ENCODE results near the gene SRGAP1.
"Not testable (repeated sequence)": the region's sequence is repeated elsewhere in the genome, so short reads cannot be mapped to it uniquely, and the experiment has no call there.

The SRGAP1 gene

DNA sequence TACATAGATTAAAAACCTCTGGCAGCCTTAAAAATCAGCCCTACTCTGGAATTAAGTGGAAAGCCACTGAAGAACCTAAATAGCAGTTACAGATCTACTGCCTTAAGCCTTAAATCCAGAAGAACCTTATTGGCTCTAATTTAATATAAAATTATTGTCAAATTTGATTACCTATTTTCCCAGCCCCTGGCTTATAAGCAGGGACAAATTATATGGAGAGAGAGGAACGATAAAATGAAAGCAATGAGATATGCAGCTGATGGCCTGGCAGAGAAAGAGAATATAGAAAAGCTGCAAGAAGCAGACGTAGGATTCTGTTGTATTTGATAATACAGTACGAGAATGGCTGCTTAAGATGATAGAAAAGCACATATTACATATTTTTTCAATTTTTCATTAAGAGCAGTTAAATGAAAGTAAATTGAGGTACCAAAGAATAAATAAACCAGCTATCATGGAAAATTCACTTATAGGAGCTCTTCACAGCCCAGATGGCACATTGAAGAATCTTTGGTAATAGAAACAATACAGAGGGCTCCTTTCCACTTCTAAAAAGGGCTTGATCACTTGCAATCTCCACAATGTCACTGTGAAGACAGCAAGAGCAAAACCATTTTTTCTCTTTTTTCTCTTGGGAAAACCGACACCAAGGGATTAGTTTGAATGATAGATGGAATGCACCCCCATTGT, 248.2 kb downstream of the SRGAP1 start:
- no peak for DNase-seq

DNA sequence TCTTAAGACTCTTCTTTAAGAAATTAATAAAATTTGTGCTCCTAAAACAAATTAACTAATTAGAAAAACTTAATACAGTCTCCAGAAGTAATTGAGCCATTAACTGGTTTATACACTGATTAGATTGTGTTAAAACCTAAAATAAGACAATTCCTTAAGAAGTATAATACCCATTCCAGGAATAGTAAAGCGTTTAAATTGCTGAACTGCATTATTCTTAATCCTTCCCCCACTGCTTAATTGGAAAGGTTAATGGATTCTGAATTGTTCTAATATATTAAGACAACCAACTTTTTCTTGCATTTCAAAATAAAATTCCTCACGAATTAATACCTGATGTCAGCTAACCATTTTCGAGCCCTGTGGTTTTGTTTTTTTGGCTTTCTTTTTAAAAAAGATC, 249.2 kb downstream of the SRGAP1 start:
- no peak for DNase-seq

DNA sequence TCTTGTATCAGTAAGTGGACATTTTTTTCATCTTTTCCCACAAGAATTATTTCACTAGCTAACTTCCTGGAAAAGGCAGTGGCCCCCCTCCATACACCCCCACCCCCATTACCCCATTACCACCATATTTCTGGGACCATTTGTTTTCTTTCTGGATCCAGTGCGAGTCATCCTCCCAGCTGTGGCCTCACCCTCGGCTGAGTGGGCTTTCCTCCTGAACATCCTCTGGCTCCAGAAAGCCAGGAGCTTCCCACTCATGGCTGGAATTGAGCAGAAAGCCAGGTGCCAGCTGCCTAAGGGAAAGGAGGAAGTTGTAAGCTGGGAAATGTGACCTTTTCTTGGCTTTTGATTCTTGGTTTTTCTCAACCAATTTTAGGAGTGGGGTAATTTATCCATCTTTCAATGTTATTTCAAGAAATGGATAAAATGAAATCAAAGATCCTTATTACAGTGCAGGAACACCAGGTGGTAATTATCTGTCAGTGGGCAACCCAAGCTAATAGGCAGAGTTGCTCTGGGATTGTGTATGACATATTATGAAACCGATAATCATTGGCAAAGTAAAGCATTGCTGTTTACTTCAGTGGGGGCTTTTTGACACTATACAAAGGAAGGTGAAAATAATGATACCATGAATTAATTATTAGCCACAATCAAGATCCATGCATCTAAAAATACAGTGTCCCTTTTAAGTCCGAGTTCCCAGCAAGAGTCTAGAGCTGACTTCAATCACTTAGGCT, 253.0 kb downstream of the SRGAP1 start:
- DNase-seq: no peak

DNA sequence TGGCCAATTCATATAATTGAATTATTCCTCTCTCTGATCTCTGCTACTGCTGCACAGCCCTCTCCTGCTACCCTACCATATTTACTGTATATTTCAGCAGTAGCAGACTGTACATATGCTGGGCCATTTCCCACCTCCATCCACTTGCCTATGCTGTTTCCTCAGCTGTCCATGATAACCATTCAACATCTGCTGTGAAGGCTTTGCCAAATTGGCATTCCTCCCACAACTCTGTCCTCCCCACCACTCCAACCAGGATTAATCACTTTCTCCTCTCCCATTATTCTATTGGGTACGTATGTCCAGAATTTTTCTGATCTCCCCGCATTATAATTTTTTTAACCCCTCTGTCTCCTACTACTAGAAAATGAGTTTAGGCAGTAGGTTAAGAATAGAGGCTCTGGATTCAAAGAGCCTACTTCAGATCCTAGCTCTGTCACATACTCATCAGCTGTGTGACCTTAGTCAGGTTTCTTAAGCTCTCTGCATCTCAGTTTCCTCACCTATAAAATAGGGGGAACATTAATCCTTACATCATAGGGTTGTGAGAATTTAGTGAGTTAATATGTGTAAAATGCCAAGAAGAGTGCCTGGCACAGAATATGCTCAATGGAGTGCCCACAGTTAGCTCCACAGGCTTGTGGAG, 254.3 kb downstream of the SRGAP1 start:
- DNase-seq: no peak

DNA sequence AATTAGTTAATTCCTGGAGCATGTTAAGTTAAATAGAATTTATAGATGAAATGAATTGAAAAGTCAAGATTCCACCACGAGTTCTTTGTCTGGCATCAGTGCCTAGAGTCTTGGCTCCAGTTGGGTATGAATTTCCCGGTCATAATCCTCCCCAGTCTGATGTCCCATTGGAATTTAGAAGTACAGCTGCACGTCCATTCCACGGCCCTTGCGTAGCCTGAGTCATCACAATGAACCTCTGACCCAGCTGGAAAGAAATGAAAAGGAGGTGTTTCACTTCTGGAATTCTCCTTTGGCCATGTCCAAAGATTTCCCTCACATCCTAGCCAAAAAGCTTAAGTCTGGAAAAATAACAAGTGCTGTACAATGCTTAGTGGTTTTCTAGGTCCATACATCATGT, 254.9 kb downstream of the SRGAP1 start:
- DNase-seq: no peak

DNA sequence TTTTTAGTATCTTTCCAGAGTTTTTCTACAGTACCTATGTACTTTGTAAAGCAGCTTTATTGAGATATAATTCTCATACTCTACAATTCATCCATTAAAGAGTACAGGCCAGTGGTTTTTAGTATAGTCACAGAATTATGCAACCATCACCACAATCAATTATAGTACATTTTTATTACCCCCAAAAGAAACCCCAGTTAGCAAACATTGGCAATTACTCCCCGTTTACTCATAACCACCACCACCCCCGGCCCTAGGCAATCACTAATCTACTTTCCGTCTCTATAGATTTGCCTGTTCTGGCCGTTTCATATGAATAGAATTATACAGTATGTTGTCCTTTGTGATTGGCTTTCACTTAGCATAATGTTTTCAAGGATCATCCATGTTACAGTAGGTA, 257.8 kb downstream of the SRGAP1 start:
- no peak for DNase-seq

DNA sequence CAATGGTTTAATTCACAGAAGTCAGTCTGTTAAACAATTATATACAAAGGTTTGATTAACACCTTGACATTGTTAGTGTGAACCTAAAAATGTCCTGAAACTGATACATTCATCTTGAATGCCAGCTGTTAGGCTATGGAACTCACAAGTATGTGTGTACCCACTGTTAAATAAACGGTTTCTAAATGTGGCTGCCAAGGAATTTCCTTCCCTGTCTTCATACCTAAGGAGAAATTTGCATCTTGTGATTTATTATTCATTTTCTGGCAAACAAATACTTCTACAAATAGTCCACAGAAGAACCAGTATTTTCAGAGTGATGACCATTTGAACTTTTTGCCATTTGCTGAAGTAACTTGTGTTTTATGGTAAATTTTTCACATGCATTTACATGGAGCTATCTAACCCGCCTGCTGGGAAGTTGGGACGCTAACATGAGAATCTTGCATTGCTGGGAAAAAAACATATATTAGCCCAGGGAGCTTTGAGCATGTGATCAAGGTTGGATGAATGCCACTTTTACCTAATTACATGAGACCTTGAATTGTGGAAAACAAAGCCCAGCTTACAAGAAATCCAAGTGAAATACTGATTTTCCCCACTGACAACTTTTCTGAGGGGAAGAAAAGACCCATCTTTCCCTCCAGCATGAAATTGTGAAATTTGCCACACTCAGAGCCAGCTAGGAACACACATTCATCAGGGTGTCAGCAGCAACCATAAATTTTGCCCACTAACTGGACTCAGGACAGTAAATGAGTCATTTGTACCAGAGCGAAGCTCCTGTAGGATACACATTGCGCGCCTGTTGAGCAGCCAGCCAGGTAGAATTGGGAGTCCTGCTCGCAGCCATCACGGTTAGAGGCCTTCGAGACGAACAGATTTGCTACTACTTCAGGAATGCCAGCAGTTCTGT, 259.6 kb downstream of the SRGAP1 start:
- no peak for DNase-seq

DNA sequence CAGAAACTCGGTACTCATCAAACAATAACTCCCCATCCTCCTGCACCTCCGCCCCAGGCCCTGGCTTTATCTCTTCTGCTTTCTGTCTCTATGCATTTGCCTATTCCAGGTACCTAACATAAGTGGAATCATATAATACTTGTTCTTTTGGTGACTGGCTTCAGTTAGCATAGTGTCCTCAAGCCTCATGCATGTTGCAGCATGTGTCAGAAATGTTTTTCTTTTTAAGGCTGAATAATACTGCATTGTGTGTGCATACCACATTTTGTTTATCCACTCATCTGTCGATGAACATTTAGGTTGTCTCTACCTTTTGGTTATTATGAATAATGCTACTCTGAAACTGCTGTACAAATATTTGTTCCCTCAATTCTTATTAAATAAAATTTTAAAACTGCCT, 260.5 kb downstream of the SRGAP1 start:
- DNase-seq: no peak

DNA sequence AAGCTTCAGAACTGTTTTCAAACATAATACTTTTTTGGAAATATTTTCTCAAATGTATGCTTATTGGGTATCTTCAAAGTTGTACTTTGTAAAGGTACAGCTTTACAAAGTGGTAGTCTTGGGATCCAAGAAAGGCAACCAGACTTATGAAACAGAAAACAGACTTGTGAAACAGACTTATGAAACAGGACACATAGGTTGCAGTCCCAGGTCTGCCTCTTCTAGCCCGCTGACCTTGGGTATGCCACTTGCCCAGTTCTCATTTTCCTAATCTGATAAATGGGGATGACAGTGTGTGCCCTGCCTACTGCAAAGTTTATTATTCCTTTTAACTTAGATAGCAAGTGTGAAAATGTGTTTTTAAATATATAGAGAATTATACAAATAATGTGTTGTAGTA, 263.3 kb downstream of the SRGAP1 start:
- DNase-seq: no peak

DNA sequence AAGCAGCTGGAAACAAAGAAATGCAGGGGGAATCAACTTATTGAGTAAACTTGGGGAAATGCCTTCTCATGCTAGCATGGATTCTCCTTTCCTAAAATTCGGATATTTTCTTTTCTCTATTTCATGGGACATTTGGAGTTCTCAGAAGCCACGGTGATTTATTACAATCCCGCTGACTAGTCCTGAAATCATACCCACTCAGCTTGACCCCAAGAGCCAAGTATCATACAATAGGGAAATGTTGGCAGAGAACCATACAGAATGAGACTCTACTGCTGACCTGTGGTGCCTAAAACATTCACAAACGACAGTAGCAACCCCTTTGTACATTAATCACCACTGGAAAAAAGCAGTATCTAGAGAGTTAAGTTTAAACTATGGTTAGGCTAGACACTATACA, 265.2 kb downstream of the SRGAP1 start:
- DNase-seq: no peak

DNA sequence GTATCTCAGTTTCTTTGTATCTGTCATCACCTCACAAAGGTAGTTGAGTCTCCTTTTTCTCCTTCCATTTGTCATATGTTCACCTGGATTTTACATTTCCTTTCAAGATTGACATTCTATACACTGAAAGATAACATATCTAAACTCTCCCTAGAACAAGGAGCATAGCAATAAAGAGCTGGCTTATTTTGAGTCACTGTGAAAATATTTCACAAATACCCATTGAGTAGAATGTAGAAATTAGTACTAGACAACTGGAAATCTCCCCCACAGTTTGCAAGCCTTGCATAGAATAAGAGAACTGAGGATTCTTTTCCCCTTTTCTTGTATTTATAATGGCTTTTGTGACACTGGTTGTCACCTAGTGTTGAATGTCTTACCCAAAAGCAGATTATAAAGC, 266.4 kb downstream of the SRGAP1 start:
- DNase-seq: no peak

DNA sequence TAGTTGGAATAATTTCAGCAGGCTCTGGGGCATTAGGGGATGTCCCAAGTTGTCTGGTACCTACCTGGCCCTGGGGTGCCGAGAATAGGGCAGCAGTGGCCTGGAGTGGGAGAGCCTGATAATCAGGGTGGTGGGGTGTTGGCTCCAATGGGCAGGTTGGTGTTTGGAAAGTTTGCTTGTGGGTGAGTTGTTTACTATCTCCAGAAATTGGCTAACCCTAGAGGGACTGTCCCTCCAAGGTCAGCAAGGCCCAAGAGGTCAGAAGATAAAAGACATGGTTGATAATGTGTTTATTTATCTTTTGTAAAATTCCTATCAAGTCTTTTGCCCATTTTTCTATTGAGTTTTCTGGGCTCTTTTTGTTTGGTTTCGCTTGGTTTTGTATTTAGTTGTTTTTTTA, 272.5 kb downstream of the SRGAP1 start:
- no peak for DNase-seq

DNA sequence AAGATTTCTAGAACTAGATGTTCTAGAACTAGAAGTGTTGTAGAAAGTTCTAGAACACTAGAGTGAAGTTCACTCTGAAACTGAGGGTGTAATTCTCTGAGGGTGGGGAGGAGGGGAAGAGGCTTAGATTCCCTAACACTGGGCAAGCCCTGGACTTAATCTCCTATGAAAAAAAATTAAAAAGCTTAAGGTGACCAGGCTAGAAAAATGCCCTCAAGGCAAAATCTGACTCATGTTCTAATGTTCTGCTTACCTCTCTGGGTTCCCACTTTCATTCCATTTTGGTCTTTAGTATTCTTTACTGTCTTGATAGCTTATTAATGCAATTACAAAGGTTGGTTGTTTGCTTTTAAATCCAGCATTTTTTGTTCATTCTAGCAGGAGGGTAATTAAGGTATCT, 276.1 kb downstream of the SRGAP1 start:
- no peak for DNase-seq

DNA sequence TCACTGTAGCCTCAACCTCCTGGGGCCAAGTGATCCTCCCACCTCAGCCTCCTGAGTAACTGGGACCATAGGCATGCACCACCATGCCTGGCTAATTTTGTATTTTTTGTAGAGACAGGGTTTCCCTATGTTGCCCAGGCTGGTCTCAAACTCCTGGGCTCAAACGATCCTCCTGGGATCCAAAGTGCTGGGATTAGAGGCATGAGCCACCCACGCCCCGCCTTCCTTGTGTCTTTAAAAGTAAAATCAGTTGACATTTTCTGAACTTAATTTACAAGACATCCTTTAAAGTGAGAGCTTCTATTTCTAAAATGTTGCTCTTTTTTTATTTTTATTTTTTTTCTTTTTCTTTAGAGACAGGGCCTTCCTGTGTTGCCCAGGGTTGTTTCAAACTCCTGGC, 276.6 kb downstream of the SRGAP1 start:
- not testable (repeated sequence) for DNase-seq

DNA sequence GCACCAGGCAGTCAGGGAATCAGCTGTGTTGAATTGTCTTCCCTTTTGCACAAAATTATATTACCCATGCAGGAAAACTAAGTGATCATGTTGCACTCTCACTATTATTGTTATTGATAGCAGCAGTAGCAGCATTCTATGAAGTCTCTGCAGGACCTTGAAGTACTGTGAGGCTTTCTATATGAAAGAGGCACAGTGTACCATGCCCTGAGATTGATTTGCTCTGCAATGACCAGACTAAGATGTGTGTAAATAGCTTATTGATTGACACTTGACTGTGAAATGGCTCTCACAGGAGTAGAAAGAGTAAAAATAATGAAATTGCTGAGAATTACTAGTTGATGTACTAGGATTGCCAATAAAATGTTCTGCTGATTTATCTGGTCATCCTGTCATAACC, 277.7 kb downstream of the SRGAP1 start:
- DNase-seq: no peak

DNA sequence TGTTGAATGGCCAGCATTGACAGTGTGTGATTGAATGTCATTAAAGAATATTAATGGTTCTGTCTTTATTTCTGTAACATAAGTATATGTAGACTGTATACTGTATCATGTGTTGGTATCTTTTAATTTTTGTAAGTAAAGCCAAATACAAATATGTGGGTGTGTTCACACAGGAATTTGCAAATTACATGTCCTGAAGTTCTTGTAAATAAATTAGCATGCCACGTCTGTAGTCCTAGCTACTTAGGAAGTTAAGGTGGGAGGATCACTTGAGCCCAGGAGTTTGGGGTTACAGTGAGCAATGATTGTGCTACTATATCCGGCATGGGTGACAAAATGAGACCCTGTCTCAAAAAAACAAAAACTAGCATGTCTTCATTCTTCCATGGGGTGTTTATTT, 278.5 kb downstream of the SRGAP1 start:
- DNase-seq: no peak

DNA sequence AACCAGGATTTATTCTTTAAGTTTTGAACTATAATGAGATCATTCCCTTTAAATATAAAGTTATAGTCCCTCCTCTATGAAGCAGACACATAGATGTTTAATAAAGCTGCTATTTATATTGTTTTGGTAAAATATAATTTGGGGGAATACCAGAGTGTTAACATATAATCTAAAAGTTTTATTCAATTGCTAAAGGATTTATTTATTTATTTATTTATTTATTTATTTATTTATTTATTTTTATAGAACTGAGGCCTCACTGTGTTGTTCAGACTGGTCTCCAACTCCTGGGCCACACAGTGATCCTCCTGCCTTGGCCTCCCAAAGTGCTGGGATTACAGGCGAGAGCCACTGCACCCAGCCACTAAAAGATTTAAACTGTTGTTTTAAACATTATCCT, 278.9 kb downstream of the SRGAP1 start:
- DNase-seq: no peak

DNA sequence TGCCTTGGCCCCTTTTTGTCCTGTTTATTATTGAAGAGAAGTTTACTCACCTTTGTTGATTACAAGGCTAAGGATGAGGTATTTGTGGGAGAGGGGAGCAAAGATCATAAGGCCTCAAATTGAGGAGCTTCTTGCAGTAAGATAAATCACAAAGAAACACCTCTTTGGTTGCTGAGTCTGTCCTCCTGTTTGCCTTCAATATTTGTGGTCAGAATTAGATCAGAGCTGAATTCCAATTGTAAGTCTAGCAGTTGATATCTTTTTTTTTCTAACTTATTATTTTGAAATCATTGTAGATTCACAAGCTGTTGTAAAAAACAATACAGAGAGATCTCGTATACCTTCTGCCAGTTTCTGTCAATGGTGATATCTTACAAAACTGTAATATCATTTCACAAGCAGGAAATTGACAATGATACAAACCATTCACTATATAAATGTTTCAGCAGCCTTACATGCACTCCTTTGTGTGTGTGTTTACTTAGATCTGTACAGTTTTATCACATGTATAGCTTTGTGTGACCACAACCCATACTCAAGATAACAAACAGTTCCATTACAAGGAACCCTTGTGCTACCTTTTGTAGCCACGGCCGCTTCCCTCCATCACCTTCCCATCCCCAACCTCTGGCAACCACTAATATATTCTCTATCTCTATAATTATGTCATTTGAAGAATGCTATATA, 280.2 kb downstream of the SRGAP1 start:
- no peak for DNase-seq

DNA sequence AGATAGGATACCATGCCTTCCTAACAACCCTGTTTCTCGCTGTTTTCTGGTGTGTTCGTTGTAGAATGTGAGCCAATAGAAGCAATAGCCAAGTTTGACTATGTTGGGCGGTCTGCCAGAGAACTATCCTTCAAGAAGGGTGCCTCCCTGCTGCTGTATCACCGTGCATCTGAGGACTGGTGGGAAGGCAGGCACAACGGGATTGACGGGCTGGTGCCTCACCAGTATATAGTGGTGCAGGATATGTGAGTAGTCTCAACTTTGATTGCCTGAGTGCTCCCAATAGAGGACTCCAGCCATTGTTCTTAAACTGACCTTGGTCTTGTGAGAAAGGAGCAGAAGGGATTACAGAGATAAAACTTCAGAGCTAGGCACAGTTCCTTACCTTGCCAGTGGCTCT, 281.4 kb downstream of the SRGAP1 start:
- DNase-seq: no peak

DNA sequence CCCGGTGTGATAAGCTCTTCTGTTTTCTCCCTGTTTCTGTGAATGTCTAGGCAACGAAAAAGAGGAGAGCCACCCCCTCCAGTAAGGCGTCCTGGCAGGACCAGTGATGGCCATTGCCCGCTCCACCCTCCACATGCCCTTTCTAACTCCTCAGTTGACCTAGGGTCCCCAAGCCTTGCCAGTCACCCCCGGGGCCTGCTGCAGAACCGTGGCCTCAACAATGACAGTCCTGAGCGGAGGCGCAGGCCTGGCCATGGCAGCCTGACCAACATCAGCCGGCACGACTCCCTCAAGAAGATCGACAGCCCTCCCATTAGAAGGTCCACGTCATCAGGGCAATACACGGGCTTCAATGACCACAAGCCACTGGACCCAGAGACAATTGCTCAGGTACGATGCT, 283.3 kb downstream of the SRGAP1 start:
- no peak for DNase-seq

DNA sequence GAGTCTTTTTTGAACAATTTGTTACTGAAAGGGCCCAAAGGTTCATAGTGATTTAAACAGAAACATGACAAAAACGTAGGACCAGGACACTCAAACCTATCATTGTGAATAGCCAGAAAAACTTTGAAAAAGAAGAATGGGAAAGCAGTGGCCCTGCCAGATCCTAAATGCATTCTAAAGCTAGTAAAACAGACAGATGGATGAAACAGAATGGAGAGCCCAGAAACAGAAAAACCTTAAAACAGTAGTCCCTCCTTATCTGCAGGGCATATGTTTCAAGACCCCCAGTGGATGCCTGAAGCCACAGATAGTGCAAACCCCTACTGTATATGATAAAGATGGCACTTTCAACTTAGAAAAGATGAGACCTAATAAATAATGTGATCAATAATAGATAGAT, 283.9 kb downstream of the SRGAP1 start:
- DNase-seq: no peak

DNA sequence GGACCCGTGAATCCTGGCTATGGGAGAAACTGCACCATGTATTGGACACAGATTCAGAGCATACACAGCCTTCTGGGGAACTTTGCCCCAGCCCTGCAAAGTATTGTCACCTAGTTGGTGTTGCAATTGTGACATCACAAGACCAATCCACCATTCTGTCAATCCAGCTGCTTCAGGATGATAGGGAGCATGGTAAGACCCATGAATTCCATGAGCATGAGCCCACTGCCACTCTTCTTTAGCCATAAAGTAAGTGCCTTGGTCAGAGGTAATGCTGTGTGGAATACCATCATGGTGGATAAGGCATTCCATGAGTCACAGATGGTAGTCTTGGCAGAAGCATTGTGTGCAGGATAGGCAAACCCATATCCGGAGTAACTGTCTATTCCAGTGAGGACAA, 286.0 kb downstream of the SRGAP1 start:
- not testable (repeated sequence) for DNase-seq

DNA sequence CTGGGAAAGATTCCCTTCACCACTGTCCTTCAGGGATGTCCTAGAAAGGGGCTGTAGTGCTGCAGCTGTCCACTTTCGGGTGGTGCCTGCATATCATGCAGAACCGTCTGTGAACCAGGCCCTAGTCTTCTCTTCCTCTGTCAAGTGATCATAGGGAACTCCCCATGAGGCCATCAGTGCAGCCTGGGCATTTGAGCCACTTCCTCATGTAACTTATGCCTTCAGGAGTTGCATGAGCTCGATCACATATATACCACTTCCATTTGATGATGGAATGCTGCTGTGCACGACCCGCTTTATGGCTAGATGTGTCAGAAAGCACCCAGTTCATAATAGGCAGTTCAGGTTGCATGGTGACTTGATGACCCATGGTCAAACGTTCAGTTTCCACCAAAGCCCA, 287.0 kb downstream of the SRGAP1 start:
- DNase-seq: not testable (repeated sequence)
